Measurements from ENCODE around the gene HPSE2.

DNA sequence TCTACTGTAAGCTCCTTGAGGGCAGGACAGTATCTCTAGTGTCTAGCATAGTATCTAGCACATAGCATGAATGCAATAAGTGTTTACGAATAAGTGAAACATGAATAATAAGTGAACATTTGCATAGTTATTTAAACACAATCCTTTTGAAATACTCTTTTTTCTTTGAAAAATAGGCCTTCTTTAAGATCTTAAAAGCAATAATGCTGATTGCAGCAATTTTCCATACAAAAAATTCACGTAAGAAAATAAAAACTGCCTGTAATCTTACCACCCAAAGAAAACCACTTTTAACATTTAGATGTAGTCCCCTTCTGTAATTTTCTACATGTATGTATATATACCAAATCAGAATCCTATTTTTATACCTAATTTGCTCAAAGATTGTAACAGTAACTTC, 626.4 kb downstream of the HPSE2 start:
- no peak for TF ChIP-seq POLR2A (IDR thresholded peaks at IDR 0.05; ENCODE audit: low read depth, low read length)
- TF ChIP-seq PAX5 (IDR thresholded peaks at IDR 0.05; ENCODE audit: insufficient read depth, low read length, severe bottlenecking): no peak

Data from GM12891 (cell line).